Retinal pigment epithelial cell (primary cell): ENCODE results near the gene UPF2.

Experiments used
- DNase-seq: peaks from one replicate; pipeline ENCODE4 v3.0.0-alpha.2; 2010; ENCODE audit warnings: low read depth
- H3K4me3 ChIP-seq: 2 replicates; pipeline ENCODE4 v1.5.1; 2011; ENCODE audit warnings: mild to moderate bottlenecking, low read length, control low read depth, moderate library complexity
- CTCF ChIP-seq: conservative IDR thresholded peaks from 2 replicates; pipeline ENCODE4 v1.5.1; 2011; ENCODE audit warnings: low read depth, low read length, control low read depth, inconsistent platforms

Gene UPF2

GRCh38 chr10:11961771-11962170, 80.8 kb downstream of the UPF2 start:
- no peak for DNase-seq
- no peak overlapping the region for H3K4me3 ChIP-seq
- TF ChIP-seq CTCF = no peak

- DNase-seq = no peak
- no peak for TF ChIP-seq CTCF
- H3K4me3 ChIP-seq = no peak overlapping the region
These were observed 82.6 kb downstream of the UPF2 start for GRCh38 chr10:11959966-11960365.

DNA sequence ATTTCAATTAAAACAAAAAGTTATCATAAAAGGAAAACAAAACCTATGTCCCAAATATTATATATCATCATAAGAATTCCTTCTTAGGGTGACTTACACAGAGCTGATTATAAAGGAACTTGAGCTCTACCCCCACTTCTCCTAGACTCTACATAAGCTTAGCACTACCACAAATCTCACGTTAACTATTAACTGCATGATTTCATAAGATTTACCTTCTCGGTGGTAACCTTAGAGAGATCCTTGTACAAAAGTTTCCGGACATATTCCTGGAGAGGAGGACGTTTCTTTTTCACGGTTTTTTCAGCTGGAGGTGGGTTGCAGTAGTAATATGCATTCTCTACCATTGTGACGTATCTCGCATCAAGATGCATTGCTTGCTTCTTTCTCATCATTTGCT, 83.7 kb downstream of the UPF2 start:
- no peak overlapping the region for H3K4me3 ChIP-seq
- no peak for TF ChIP-seq CTCF
- no peak for DNase-seq

GRCh38 chr10:11951695-11952094, 90.9 kb downstream of the UPF2 start:
- DNase-seq = no peak
- no peak for TF ChIP-seq CTCF

DNA sequence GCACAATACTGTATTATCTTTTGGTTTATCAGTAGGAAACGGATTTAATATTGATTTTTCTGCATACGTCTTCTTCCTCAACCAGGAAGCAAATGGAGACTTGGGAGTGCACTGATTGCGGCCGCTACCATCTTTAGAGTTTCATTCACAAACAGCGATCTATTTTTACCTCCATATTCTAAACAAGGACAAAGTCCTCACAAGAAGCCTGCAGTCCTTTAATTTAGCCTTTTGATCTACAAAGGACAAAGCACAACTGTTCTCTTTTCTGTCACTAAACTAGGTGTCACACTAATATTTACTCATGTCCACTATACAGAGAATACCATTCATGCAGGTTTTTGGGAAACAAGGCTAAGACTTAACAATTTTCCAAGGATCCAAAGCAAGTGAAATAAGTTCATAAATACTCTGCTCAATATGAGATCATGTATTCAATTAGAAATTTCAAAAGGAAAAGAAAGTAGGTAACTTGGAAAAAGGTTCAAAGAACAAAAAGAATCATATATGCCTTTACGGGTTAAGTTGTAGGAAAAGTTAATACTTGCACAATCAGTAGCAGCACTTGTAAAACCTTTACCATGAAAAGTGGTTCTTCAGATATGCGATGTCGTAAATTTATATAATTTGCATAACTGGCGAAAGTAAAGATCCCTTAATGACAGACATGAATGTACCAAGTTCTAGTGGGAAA, 92.1 kb downstream of the UPF2 start:
- no peak overlapping the region for H3K4me3 ChIP-seq
- DNase-seq = no peak
- TF ChIP-seq CTCF = no peak

More at GRCh38 chr10:11951695-11952094, 90.9 kb downstream of the UPF2 start:
- no peak overlapping the region for H3K4me3 ChIP-seq

GRCh38 chr10:11949152-11949551, 93.5 kb downstream of the UPF2 start:
- no peak for TF ChIP-seq CTCF

GRCh38 chr10:11946652-11947051, 96.0 kb downstream of the UPF2 start:
- no peak for TF ChIP-seq CTCF
- DNase-seq = no peak
- H3K4me3 ChIP-seq = no peak overlapping the region

More at GRCh38 chr10:11949152-11949551, 93.5 kb downstream of the UPF2 start:
- no peak for DNase-seq
- H3K4me3 ChIP-seq = no peak overlapping the region
